HG02884 (cell line): ENCODE data around the gene UMODL1.

Experiments
- ATAC-seq: cut with Tn5 transposase; IDR thresholded peaks from one replicate; pipeline ENCODE4 v1.9.1; 2021; ENCODE audit warnings: mild to moderate bottlenecking, moderate library complexity; ENCODE audit not compliant: unreplicated experiment

The UMODL1 gene

GRCh38 chr21:42071146-42071737 lies at the start of gene UMODL1:
UMODL1 (plus strand) TSS chr21:42071317; CDS start chr21:42071317, 0 bp downstream.
- no peak for ATAC-seq

GRCh38 chr21:42021371-42022090 lies 49.6 kb upstream of the UMODL1 start:
- no peak for ATAC-seq

- no peak for ATAC-seq
These were observed 49.1 kb upstream of the UMODL1 start for GRCh38 chr21:42022091-42022430.

GRCh38 chr21:42022906-42023305 lies 48.2 kb upstream of the UMODL1 start:
- no peak for ATAC-seq

GRCh38 chr21:42025376-42026081 lies 45.6 kb upstream of the UMODL1 start:
- ATAC-seq = no peak

- ATAC-seq = no peak
These were observed 45.1 kb upstream of the UMODL1 start for GRCh38 chr21:42026082-42026435.

- ATAC-seq = no peak
These were observed 43.9 kb upstream of the UMODL1 start for GRCh38 chr21:42027085-42027821.

GRCh38 chr21:42027822-42028765 lies 43.0 kb upstream of the UMODL1 start:
- no peak for ATAC-seq

- no peak for ATAC-seq
These were observed 42.2 kb upstream of the UMODL1 start for GRCh38 chr21:42028766-42029425.

GRCh38 chr21:42030311-42030710 lies 40.8 kb upstream of the UMODL1 start:
- ATAC-seq = no peak

- ATAC-seq = no peak
These were observed 39.9 kb upstream of the UMODL1 start for GRCh38 chr21:42031241-42031640.

GRCh38 chr21:42031816-42032215 lies 39.3 kb upstream of the UMODL1 start:
- no peak for ATAC-seq

- no peak for ATAC-seq
These were observed 38.9 kb upstream of the UMODL1 start for GRCh38 chr21:42032266-42032665.

- ATAC-seq = no peak
These were observed 38.1 kb upstream of the UMODL1 start for GRCh38 chr21:42032968-42033367.

GRCh38 chr21:42036313-42036712 lies 34.8 kb upstream of the UMODL1 start:
- ATAC-seq = no peak

GRCh38 chr21:42037516-42037915 lies 33.6 kb upstream of the UMODL1 start:
- no peak for ATAC-seq

GRCh38 chr21:42037943-42038342 lies 33.2 kb upstream of the UMODL1 start:
- no peak for ATAC-seq

GRCh38 chr21:42038393-42038792 lies 32.7 kb upstream of the UMODL1 start:
- ATAC-seq = no peak

- no peak for ATAC-seq
These were observed 32.2 kb upstream of the UMODL1 start for GRCh38 chr21:42038826-42039425.
